CD14-positive monocyte (primary cell): ENCODE results near the gene TSPAN13. TPM values are rescaled to one million over a fixed set of nuclear protein-coding genes. Genes with fewer than 3 reads are reported as not detected.

Source experiments
- DNase-seq, 3 donors: peaks; one replicate each; pipeline ENCODE4 v3.0.0-alpha.2; 2011 to 2022
- H2AFZ ChIP-seq: 2 replicates; pipeline ENCODE4 v1.6.0; 2012; ENCODE audit warnings: mild to moderate bottlenecking, low read depth, low read length, inconsistent platforms; ENCODE audit not compliant: insufficient read depth, poor library complexity, severe bottlenecking
- H3K27ac ChIP-seq, 2 donors: 1 replicate in 1 of 2; 2 replicates in 1 of 2; pipeline ENCODE4 v1.5.1; 2012 to 2013; ENCODE audit warnings: low read length in 2 of 2, control low read depth in 1 of 2, inconsistent platforms in 1 of 2, low read depth in 1 of 2, mild to moderate bottlenecking in 1 of 2
- H3K27me3 ChIP-seq, 2 donors: one replicate each; pipeline versions ENCODE4 v1.6.0 to v1.6.1; 2011 to 2013; ENCODE audit warnings: low read length in 2 of 2; ENCODE audit not compliant: control insufficient read depth in 2 of 2, insufficient read depth in 2 of 2
- H3K36me3 ChIP-seq, 2 donors: replicated peaks in 1 of 2; 1 replicate in 1 of 2; 2 replicates in 1 of 2; pipeline versions ENCODE4 v1.5.1 to v1.6.1; 2012 to 2013; ENCODE audit warnings: low read length in 2 of 2, control low read depth in 1 of 2, inconsistent platforms in 1 of 2, mild to moderate bottlenecking in 1 of 2; ENCODE audit not compliant: insufficient read depth in 2 of 2, control insufficient read depth in 1 of 2
- H3K4me1 ChIP-seq, 2 donors: 1 replicate in 1 of 2; 2 replicates in 1 of 2; pipeline versions ENCODE4 v1.5.1 to v1.6.1; 2012 to 2013; ENCODE audit warnings: low read length in 2 of 2, control low read depth in 1 of 2, inconsistent platforms in 1 of 2, mild to moderate bottlenecking in 1 of 2, moderate library complexity in 1 of 2; ENCODE audit not compliant: insufficient read depth in 2 of 2, control insufficient read depth in 1 of 2
- H3K4me2 ChIP-seq: replicated peaks from 2 replicates; pipeline ENCODE3; 2012; ENCODE audit warnings: low read length, moderate library complexity, mild to moderate bottlenecking; ENCODE audit not compliant: poor library complexity, severe bottlenecking; ENCODE audit errors: extremely low read depth
- H3K4me3 ChIP-seq, 3 experiments: fragments of 200-600 bp in 1 of 3; sonication (generic) in 1 of 3; replicated peaks in 1 of 3; 1 replicate in 2 of 3; 2 replicates in 1 of 3; pipeline ENCODE4 v1.5.1; 2011 to 2013; ENCODE audit warnings: low read length in 3 of 3, mild to moderate bottlenecking in 3 of 3, control low read depth in 2 of 3, low read depth in 2 of 3, inconsistent platforms in 1 of 3, moderate library complexity in 1 of 3
- H3K79me2 ChIP-seq: 2 replicates; pipeline ENCODE4 v1.6.0; 2012; ENCODE audit warnings: mild to moderate bottlenecking, control low read depth, inconsistent platforms, low read length, moderate library complexity; ENCODE audit not compliant: insufficient read depth
- H3K9ac ChIP-seq: 2 replicates; pipeline ENCODE4 v1.6.0; 2017; ENCODE audit warnings: low read length, mild to moderate bottlenecking; ENCODE audit not compliant: insufficient read depth, poor library complexity, severe bottlenecking
- H3K9me3 ChIP-seq, 2 donors: replicated peaks in 1 of 2; 1 replicate in 1 of 2; 2 replicates in 1 of 2; pipeline versions ENCODE4 v1.5.1 to v1.6.1; 2012 to 2013; ENCODE audit warnings: low read length in 2 of 2, control low read depth in 1 of 2; ENCODE audit not compliant: control insufficient read depth in 1 of 2, insufficient read depth in 1 of 2
- H4K20me1 ChIP-seq: 2 replicates; pipeline ENCODE4 v1.6.0; 2012; ENCODE audit warnings: mild to moderate bottlenecking, low read length, control low read depth, moderate library complexity; ENCODE audit not compliant: insufficient read depth
- H3K27ac Mint-ChIP-seq, 7 donors: one replicate each; pipeline ENCODE4 v1.8.0; 2020; ENCODE audit warnings: mild to moderate bottlenecking in 7 of 7, mixed read lengths in 7 of 7, moderate library complexity in 6 of 7, inconsistent platforms in 2 of 7
- H3K27me3 Mint-ChIP-seq, 3 donors: one replicate each; pipeline ENCODE4 v1.8.0; 2021 to 2022; ENCODE audit warnings: low read depth in 3 of 3, mild to moderate bottlenecking in 3 of 3, mixed read lengths in 3 of 3, moderate library complexity in 3 of 3, inconsistent platforms in 1 of 3
- H3K36me3 Mint-ChIP-seq, 2 donors: one replicate each; pipeline ENCODE4 v1.8.0; 2020; ENCODE audit warnings: mixed read lengths in 2 of 2, inconsistent platforms in 1 of 2, mild to moderate bottlenecking in 1 of 2
- H3K4me1 Mint-ChIP-seq: one replicate; pipeline ENCODE4 v1.8.0; 2020; ENCODE audit warnings: mild to moderate bottlenecking, mixed read lengths
- H3K4me3 Mint-ChIP-seq, 2 donors: one replicate each; pipeline ENCODE4 v1.8.0; 2020; ENCODE audit warnings: mild to moderate bottlenecking in 2 of 2, mixed read lengths in 2 of 2, moderate library complexity in 1 of 2
- H3K9me3 Mint-ChIP-seq, 7 donors: one replicate each; pipeline ENCODE4 v1.8.0; 2020 to 2022; ENCODE audit warnings: mixed read lengths in 7 of 7, mild to moderate bottlenecking in 6 of 7, moderate library complexity in 6 of 7, inconsistent platforms in 2 of 7
- WGBS: methylation state at CpG from one replicate; pipeline ENCODE4 v1.1.5; 2013; ENCODE audit warnings: missing lambda C conversion rate; ENCODE audit not compliant: insufficient coverage; 5-methylcytosine and 5-hydroxymethylcytosine counted together
- intact Hi-C, 2 donors: fragments of 100-400 bp; cut with micrococcal nuclease; formaldehyde crosslinking; loops; one replicate each; pipeline versions ENCODE4 v1.15.0 to v1.15.1; 2023
- polyA plus RNA-seq, 3 donors: library from polyadenylated mRNA; depleted of rRNA in 1 of 3; unstranded in 2 of 3; stranded (reverse) in 1 of 3; fragments of 300-500 nt in 2 of 3; fragments of >200 nt in 1 of 3; fragmentation: Illumina TruSeq in 2 of 3; gene quantifications; 1 replicate in 2 of 3; 2 replicates in 1 of 3; pipeline ENCODE4 v1.2.3, GENCODE V29; 2012 to 2021
- TF ChIP-seq, protein P1 (sequence below): fragments of 200-600 bp; IDR thresholded peaks from one replicate; pipeline ENCODE4 v1.8.0; 2022; ENCODE audit warnings: antibody characterized with exemption, mild to moderate bottlenecking

The TSPAN13 gene
- polyA plus RNA-seq, 3 donors = 0.09 to 0.17 (median 0.16) TPM

DNA sequence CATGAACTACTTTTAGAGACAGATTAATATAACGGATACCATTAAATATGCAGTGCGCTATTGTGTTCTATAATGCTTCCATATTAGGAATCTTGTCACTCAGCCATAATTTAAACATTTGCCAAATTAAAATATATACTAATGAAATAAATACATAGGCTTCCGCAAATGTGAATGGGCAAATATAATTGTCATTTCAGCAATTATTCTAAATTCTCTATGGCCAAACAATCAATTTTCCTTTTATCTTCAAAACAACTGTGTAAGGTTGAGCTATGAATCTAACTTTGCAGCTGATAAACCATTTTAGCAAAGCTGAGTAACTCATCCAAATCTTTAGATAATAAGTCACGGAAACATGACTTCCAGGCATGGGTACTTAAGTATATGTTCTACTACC, 20.7 kb upstream of the TSPAN13 start:
- no peak overlapping the region for H3K27ac ChIP-seq
- intact Hi-C loops = no loop called here
- Mint-ChIP-seq H3K36me3 (no peaks in the 10 kb centered on the region), H3K4me3 (no peak overlapping the region), H3K9me3 (peaks cover 0 to 6% (median 2%) of the 10 kb centered on the region in 7 donors), H3K27ac (no peak overlapping the region), H3K27me3 (peaks cover 0 to 4% (median 0%) of the 10 kb centered on the region in 3 donors), H3K4me1 (peaks cover 6% of the 10 kb centered on the region)
- no peaks in the 10 kb centered on the region for H3K4me1 ChIP-seq
- no peaks in the 10 kb centered on the region for H3K36me3 ChIP-seq
- no peak overlapping the region for H3K9ac ChIP-seq
- H3K4me2 ChIP-seq = no peak overlapping the region
- DNase-seq = no peak
- no peak overlapping the region for H3K4me3 ChIP-seq
- no peaks in the 10 kb centered on the region for H3K27me3 ChIP-seq
- H3K9me3 ChIP-seq = no peaks in the 10 kb centered on the region
- no peaks in the 10 kb centered on the region for H4K20me1 ChIP-seq
- TF ChIP-seq, protein P1, sequence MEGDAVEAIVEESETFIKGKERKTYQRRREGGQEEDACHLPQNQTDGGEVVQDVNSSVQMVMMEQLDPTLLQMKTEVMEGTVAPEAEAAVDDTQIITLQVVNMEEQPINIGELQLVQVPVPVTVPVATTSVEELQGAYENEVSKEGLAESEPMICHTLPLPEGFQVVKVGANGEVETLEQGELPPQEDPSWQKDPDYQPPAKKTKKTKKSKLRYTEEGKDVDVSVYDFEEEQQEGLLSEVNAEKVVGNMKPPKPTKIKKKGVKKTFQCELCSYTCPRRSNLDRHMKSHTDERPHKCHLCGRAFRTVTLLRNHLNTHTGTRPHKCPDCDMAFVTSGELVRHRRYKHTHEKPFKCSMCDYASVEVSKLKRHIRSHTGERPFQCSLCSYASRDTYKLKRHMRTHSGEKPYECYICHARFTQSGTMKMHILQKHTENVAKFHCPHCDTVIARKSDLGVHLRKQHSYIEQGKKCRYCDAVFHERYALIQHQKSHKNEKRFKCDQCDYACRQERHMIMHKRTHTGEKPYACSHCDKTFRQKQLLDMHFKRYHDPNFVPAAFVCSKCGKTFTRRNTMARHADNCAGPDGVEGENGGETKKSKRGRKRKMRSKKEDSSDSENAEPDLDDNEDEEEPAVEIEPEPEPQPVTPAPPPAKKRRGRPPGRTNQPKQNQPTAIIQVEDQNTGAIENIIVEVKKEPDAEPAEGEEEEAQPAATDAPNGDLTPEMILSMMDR = no peak
- no peaks in the 10 kb centered on the region for H3K79me2 ChIP-seq
- no CpG with 5 or more reads among the region's 4 CpGs for WGBS
- H2AFZ ChIP-seq = no peak overlapping the region

DNA sequence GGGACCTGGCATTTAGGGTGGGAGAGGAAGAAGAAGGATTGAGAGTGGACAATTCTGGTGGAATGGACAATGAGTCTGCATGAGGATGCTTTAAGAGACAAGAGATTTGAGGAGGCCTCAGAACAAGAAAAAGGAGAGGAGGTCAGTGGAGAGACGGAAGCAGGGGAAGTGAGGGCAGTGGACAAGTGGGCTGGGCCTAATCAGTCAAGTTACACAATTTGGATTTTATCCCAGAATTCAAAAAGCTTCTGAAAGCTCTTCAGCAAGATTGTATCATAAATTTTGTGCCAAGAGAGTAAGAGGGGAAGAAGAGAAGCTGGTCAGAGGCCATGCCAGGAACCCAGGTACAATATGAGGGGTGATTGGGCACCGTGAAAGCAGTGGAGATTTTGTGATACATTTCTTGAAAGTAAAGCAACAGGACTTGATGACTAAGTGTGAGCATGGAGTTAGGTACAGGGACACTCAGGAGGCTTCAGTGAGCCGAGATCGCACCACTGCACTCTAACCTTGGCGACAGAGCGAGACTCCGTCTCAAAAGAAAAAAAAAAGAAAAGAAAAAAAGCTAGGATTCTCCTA, 19.3 kb upstream of the TSPAN13 start:
- TF ChIP-seq, protein P1 = no peak
- Mint-ChIP-seq H3K4me1 (peaks cover 6% of the 10 kb centered on the region), H3K27me3 (peaks cover 0 to 4% (median 0%) of the 10 kb centered on the region in 3 donors), H3K9me3 (peaks cover 0 to 6% (median 2%) of the 10 kb centered on the region in 7 donors), H3K4me3 (no peak overlapping the region), H3K27ac (no peak overlapping the region), H3K36me3 (no peaks in the 10 kb centered on the region)
- H4K20me1 ChIP-seq = no peaks in the 10 kb centered on the region
- no peaks in the 10 kb centered on the region for H3K4me1 ChIP-seq
- no peaks in the 10 kb centered on the region for H3K36me3 ChIP-seq
- no peak overlapping the region for H3K27ac ChIP-seq
- no peak overlapping the region for H3K4me3 ChIP-seq
- no peaks in the 10 kb centered on the region for H3K27me3 ChIP-seq
- no peaks in the 10 kb centered on the region for H3K79me2 ChIP-seq
- no peak overlapping the region for H3K4me2 ChIP-seq
- no peak overlapping the region for H3K9ac ChIP-seq
- no peak for DNase-seq
- 67% methylated on average over 2 of the region's 7 CpGs for WGBS
- intact Hi-C loops = no loop called here
- no peaks in the 10 kb centered on the region for H3K9me3 ChIP-seq
- H2AFZ ChIP-seq = no peak overlapping the region
